ENCODE data around the gene PDE6D.

DNA sequence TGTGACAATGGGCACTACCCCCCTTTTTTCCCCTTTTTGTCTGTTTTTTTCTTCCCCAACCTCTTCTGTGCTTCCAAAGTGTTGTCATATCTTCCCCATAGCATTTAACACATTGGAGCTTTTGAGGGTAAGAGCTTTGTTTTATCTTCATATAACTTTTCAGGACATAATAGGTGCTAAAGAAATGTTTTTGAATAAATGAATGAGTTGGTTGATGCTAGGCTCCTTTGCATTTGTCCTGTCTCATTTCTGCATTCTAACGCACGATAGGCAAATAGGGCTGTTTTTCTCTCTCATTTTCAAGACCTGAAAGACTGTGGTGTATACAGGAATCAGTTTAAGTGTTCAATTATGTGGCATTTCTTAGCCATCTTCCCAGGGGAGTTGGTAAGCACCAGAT lies 4.3 kb upstream of the PDE6D start:
- TF ChIP-seq, protein P1, sequence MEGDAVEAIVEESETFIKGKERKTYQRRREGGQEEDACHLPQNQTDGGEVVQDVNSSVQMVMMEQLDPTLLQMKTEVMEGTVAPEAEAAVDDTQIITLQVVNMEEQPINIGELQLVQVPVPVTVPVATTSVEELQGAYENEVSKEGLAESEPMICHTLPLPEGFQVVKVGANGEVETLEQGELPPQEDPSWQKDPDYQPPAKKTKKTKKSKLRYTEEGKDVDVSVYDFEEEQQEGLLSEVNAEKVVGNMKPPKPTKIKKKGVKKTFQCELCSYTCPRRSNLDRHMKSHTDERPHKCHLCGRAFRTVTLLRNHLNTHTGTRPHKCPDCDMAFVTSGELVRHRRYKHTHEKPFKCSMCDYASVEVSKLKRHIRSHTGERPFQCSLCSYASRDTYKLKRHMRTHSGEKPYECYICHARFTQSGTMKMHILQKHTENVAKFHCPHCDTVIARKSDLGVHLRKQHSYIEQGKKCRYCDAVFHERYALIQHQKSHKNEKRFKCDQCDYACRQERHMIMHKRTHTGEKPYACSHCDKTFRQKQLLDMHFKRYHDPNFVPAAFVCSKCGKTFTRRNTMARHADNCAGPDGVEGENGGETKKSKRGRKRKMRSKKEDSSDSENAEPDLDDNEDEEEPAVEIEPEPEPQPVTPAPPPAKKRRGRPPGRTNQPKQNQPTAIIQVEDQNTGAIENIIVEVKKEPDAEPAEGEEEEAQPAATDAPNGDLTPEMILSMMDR (IDR thresholded peaks at IDR 0.05), result no peak
- TF ChIP-seq EZH2 (IDR thresholded peaks at IDR 0.05; ENCODE audit: borderline replicate concordance, insufficient read depth, low read depth, low read length, poor library complexity, severe bottlenecking), result no peak
